ENCODE measurements around the gene STX12. TPM values are rescaled to one million over a fixed set of nuclear protein-coding genes. Genes with fewer than 3 reads are reported as not detected.
"Not testable (repeated sequence)": the region's sequence is repeated elsewhere in the genome, so short reads cannot be mapped to it uniquely, and the experiment has no call there.

Gene STX12
- total RNA-seq, 1 donor from 2014 or later: 24.1 TPM

GRCh38 chr1:27806758-27807157 lies 33.7 kb downstream of the STX12 start:
- no peak overlapping the region for H3K27ac ChIP-seq
- no peaks in the 10 kb centered on the region for H3K36me3 ChIP-seq
- no peaks in the 10 kb centered on the region for H3K4me1 ChIP-seq
- no peaks in the 10 kb centered on the region for H3K79me2 ChIP-seq (ENCODE audit: low read depth)
- Mint-ChIP-seq H3K4me3 (no peak overlapping the region), H3K4me1 (no peaks in the 10 kb centered on the region), H3K27ac (no peak overlapping the region), H3K36me3 (peaks cover 10% of the 10 kb centered on the region), H3K27me3 (ENCODE audit: insufficient read depth, low read depth) (no peaks in the 10 kb centered on the region), H3K9me3 (no peaks in the 10 kb centered on the region)
- no peaks in the 10 kb centered on the region for H3K9me3 ChIP-seq (ENCODE audit: low read depth)
- no peaks in the 10 kb centered on the region for H3F3A ChIP-seq (ENCODE audit: low read depth)
- H3K4me2 ChIP-seq: no peak overlapping the region
- H3K4me3 ChIP-seq: no peak overlapping the region
- no peak overlapping the region for H2AFZ ChIP-seq (replicated peaks)
- no peak for DNase-seq (ENCODE audit: low spot score)
- TF ChIP-seq CTCF (IDR thresholded peaks at IDR 0.05): no peak
- TF ChIP-seq EZH2phosphoT487 (IDR thresholded peaks at IDR 0.05): no peak
- H4K20me1 ChIP-seq (ENCODE audit: low read depth): peaks cover 3% of the 10 kb centered on the region
- no peak overlapping the region for H3K9ac ChIP-seq
- no peaks in the 10 kb centered on the region for H3K27me3 ChIP-seq

- Histone ChIP-seq H3F3A (ENCODE audit: low read depth) (no peaks in the 10 kb centered on the region), H3K27me3 (no peaks in the 10 kb centered on the region), H3K9me3 (ENCODE audit: low read depth) (no peaks in the 10 kb centered on the region), H3K4me1 (no peaks in the 10 kb centered on the region), H3K9ac (no peak overlapping the region), H3K4me2 (no peak overlapping the region), H3K36me3 (no peaks in the 10 kb centered on the region), H3K27ac (no peak overlapping the region), H4K20me1 (ENCODE audit: low read depth) (peaks cover 3% of the 10 kb centered on the region), H3K79me2 (ENCODE audit: low read depth) (no peaks in the 10 kb centered on the region), H3K4me3 (no peak overlapping the region), H2AFZ (replicated peaks) (no peak overlapping the region)
- H3K9me3 Mint-ChIP-seq: no peaks in the 10 kb centered on the region
- H3K27ac Mint-ChIP-seq: no peak overlapping the region
- no peak for DNase-seq (ENCODE audit: low spot score)
- TF ChIP-seq EZH2phosphoT487 (IDR thresholded peaks at IDR 0.05) (no peak), EZH2 (IDR thresholded peaks at IDR 0.05) (no peak), CTCF (IDR thresholded peaks at IDR 0.05) (no peak)
- no peak overlapping the region for H3K4me3 Mint-ChIP-seq
- no peaks in the 10 kb centered on the region for H3K27me3 Mint-ChIP-seq (ENCODE audit: insufficient read depth, low read depth)
- no peaks in the 10 kb centered on the region for H3K4me1 Mint-ChIP-seq
- peaks cover 9% of the 10 kb centered on the region for H3K36me3 Mint-ChIP-seq
Observed at GRCh38 chr1:27807385-27807784, 34.4 kb downstream of the STX12 start.

GRCh38 chr1:27808131-27808530 lies 35.1 kb downstream of the STX12 start:
- not testable (repeated sequence) for H3K4me3 ChIP-seq; H3K27ac ChIP-seq; H3K27me3 Mint-ChIP-seq (ENCODE audit: insufficient read depth, low read depth); H3K27me3 ChIP-seq; H3K4me3 Mint-ChIP-seq; H3K27ac Mint-ChIP-seq; H3K36me3 ChIP-seq; H3K9me3 Mint-ChIP-seq; H3K79me2 ChIP-seq (ENCODE audit: low read depth); H3K9ac ChIP-seq; DNase-seq (ENCODE audit: low spot score); H3K9me3 ChIP-seq (ENCODE audit: low read depth); H3K4me1 Mint-ChIP-seq; H3K36me3 Mint-ChIP-seq; H4K20me1 ChIP-seq (ENCODE audit: low read depth); H3F3A ChIP-seq (ENCODE audit: low read depth); H2AFZ ChIP-seq (replicated peaks); H3K4me2 ChIP-seq; H3K4me1 ChIP-seq

GRCh38 chr1:27809883-27810282 lies 36.9 kb downstream of the STX12 start:
- Histone ChIP-seq H3K27me3 (no peaks in the 10 kb centered on the region), H2AFZ (replicated peaks) (no peak overlapping the region), H3K9ac (no peak overlapping the region), H3K79me2 (ENCODE audit: low read depth) (no peaks in the 10 kb centered on the region), H3K4me2 (no peak overlapping the region), H3K36me3 (no peaks in the 10 kb centered on the region), H3K9me3 (ENCODE audit: low read depth) (no peaks in the 10 kb centered on the region), H3K4me1 (no peaks in the 10 kb centered on the region), H3F3A (ENCODE audit: low read depth) (no peaks in the 10 kb centered on the region), H4K20me1 (ENCODE audit: low read depth) (peaks cover 3% of the 10 kb centered on the region), H3K27ac (no peak overlapping the region), H3K4me3 (no peak overlapping the region)
- no peaks in the 10 kb centered on the region for H3K9me3 Mint-ChIP-seq
- DNase-seq (ENCODE audit: low spot score): no peak
- H3K27me3 Mint-ChIP-seq (ENCODE audit: insufficient read depth, low read depth): peaks cover 4% of the 10 kb centered on the region
- no peak for TF ChIP-seq CTCF (IDR thresholded peaks at IDR 0.05)
- no peak for TF ChIP-seq EZH2 (IDR thresholded peaks at IDR 0.05)
- TF ChIP-seq EZH2phosphoT487 (IDR thresholded peaks at IDR 0.05): no peak
- no peaks in the 10 kb centered on the region for H3K4me1 Mint-ChIP-seq
- H3K4me3 Mint-ChIP-seq: no peak overlapping the region
- no peak overlapping the region for H3K27ac Mint-ChIP-seq
- peaks cover 2% of the 10 kb centered on the region for H3K36me3 Mint-ChIP-seq
